Head of caudate nucleus (tissue), 42 donors: ENCODE data around the gene ZNF76.

ENCODE experiments used
- DNase-seq, 42 donors: peaks; one replicate each; pipeline versions ENCODE4 v3.0.0 to v3.0.0-alpha.2; 2020 to 2021; ENCODE audit warnings: mixed read lengths in 7 of 42
- intact Hi-C: fragments of 100-400 bp; cut with DNase I; formaldehyde crosslinking; loops from one replicate; pipeline ENCODE4 v1.15.0; 2022

ZNF76 gene

DNA sequence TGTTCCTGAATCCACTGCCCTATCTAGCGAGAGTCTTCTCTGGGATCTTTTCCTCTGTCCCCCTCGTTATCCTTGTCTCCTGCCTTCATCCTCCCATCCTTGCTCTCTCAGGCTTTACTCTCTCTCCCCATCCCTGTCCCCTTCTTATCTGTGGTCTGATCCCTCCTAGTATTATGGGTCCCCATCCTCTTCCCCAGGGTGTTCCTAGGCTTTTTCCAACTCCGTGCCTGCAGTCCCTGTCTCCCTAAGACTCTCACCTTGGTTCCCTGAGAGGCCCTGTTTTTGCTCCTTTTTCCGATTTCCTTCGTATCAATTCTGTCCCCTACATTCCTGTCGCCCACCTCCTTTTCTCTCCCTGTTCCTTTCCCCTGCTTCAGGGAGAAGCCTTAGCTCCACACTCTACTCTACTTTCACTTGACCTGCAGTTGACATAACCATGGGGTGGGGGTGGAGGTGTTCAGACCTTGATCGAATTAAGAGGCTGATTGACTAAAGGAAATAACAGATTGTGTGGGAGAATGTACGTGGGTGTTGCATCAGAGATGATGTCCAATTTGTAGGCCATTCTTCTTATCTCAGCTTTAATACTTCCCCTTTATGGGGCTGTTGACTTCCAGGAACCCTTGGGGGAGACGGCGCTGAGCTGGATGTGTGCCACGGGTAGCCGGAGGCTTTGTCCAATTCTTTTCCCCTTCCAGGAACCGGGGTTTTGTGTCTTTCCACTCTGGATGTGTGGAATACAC is 83.7 kb downstream of the ZNF76 start:
- DNase-seq: peak in 12 of 42 donors; percentile 12 to 59 (median 30)
- intact Hi-C loops: loop anchor here (2.0 kb wide), 1 partner anchor 108 kb away; no protein-coding TSS in a partner anchor

DNA sequence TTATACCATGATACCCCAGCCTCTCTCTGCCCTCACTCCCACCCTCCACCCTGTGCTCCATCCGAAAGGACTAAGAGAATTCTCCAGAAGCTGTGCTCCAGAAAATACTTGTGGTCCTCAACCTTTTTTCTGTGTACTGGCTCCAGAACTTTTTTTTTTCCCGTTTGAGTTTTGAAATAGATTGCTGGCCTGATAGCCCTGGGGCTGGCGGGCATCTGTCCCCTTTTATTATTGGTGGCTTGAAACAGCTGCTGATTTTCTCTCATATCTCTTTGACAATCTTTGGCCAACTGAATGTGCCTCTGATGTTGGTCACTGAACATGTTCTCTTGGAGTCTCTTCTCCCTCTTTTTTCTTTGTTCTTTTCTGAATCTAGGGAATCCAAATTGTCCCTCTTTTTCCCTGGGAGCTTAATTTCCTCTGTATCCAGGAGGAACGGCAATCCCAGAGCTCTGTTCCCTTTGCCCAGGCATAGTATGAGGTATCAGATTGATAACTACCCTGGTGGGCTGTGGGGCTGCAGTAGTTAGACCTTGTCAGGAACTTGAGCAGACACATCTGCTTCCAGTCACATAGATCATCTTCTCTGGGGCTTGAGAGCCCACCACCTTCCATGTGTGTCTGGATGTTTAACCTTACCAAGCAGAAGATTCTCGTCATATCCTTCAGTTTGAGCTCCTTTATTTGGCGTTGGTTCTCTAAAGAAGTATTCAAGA is 84.5 kb downstream of the ZNF76 start:
- intact Hi-C loops: loop anchor here (2.0 kb wide), 1 partner anchor 107 kb away; no protein-coding TSS in a partner anchor
- peak in 1 of 42 donors; percentile 27 for DNase-seq
